Mononuclear cell (primary cell): ENCODE measurements around the gene DEPDC4. TPM values are rescaled to one million over a fixed set of nuclear protein-coding genes. Genes with fewer than 3 reads are reported as not detected.
"Not testable (repeated sequence)": the region's sequence is repeated elsewhere in the genome, so short reads cannot be mapped to it uniquely, and the experiment has no call there.

ENCODE experiments used
- H3K27me3 ChIP-seq: 2 replicates; pipeline ENCODE4 v1.6.0; 2011; ENCODE audit warnings: low read length, control low read depth; ENCODE audit not compliant: insufficient read depth
- H3K4me1 ChIP-seq: 2 replicates; pipeline ENCODE4 v1.5.1; 2011; ENCODE audit warnings: mild to moderate bottlenecking, low read length, control low read depth; ENCODE audit not compliant: insufficient read depth
- H3K4me3 ChIP-seq: 2 replicates; pipeline ENCODE4 v1.5.1; 2011; ENCODE audit warnings: mild to moderate bottlenecking, low read length, moderate library complexity
- H3K9me3 ChIP-seq: 2 replicates; pipeline ENCODE4 v1.5.1; 2011; ENCODE audit warnings: low read depth, mild to moderate bottlenecking, control low read depth, low read length
- total RNA-seq: library from RNA; depleted of rRNA; stranded (reverse); fragments of >200 nt; gene quantifications from one replicate; pipeline ENCODE4 v1.2.3, GENCODE V29; 2012

Gene DEPDC4
- total RNA-seq = not detected

DNA sequence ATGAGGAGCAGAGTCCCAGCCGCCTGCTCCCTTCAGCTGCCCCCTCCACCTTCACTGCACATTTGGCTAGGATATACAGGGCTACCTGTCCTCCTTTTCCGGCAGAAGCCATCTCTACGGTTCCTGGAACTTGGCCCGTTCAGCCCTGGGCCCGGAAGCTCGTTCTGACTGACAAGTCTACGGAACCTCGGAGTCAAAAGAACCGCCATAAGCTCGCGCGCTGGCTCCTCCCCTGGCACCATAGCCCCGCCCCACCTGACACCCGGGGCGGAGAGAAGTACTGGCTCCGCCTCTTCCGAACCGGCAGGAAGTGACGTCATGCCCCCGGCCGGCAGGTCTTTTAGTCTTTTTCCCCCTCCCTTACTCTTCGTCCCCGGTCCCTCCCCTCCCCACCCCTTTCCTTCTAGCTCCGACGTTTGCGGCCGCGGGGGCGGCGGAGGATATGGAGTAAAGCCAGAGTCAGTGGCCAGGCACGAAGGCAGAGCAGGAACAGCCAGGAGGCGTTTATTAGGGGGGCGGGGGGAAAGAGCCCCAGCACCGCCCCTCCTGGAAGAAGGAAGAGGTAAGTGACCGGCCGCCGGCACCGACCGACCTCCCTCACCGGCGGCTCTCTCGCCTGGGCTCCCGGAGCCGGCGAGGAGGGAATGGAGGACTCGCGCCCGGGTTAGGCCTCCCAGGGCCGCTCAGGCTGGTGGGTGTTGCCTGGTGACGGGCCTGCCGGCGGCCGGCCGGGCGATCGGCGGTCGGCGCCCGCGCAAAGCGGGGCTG is at the start of gene DEPDC4, which contains the start of gene SCYL2:
DEPDC4 (minus strand) TSS at position 245 of the 768 bp plus-strand sequence; CDS start at position 242, 3 bp downstream.
SCYL2 (plus strand) TSS at position 343 of the 768 bp plus-strand sequence. CDS start 15,794 bp downstream, outside the sequence.
- Histone ChIP-seq H3K9me3 (no peaks in the 10 kb centered on the region), H3K4me1 (peaks cover 23% of the 10 kb centered on the region), H3K27me3 (no peaks in the 10 kb centered on the region), H3K4me3 (peak within 1 kb of the TSS; percentile 92)

- H3K4me1 ChIP-seq = no peaks in the 10 kb centered on the region
- H3K4me3 ChIP-seq = no peak overlapping the region
- no peaks in the 10 kb centered on the region for H3K9me3 ChIP-seq
- no peaks in the 10 kb centered on the region for H3K27me3 ChIP-seq
Measured at GRCh38 chr12:100311317-100311716, 44.4 kb upstream of the DEPDC4 start.

DNA sequence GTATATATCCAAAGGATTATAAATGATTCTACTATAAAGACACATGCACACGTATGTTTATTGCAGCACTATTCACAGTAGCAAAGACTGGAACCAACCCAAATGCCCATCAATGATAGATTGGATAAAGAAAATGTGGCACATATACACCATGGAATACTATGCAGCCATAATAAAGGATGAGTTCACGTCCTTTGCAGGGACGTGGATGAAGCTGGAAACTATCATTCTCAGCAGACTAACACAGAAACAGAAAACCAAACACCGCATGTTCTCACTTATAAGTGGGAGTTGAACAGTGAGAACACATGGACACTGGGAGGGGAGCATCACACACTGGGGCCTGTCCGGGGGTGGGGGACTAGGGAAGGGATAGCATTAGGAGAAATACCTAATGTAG is 41.3 kb upstream of the DEPDC4 start:
- not testable (repeated sequence) for H3K4me1 ChIP-seq, H3K4me3 ChIP-seq, H3K27me3 ChIP-seq, H3K9me3 ChIP-seq

- H3K27me3 ChIP-seq, H3K9me3 ChIP-seq, H3K4me1 ChIP-seq, H3K4me3 ChIP-seq: not testable (repeated sequence)
Measured at GRCh38 chr12:100304334-100304733, 37.5 kb upstream of the DEPDC4 start.

DNA sequence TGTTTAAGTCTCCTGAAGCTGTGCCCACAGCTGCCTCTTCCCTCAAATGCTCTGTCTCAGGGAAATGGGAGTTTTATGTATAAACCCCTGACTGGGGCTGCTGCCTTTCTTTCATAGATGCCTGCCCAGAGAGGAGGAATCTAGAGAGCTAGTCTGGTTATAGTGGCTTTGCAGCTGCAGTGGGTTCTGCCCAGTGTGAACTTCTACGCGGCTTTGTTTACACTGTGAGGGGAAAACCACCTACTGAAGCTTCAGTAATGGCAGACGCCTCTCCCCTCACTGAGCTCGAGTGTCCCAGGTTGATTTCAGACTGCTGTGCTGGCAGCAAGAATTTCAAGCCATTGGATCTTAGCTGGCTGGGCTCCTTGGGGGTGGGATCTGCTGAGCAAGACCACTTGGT is 37.0 kb upstream of the DEPDC4 start:
- Histone ChIP-seq H3K4me3 (no peak overlapping the region), H3K9me3 (no peaks in the 10 kb centered on the region), H3K4me1 (peaks cover 4% of the 10 kb centered on the region), H3K27me3 (no peaks in the 10 kb centered on the region)

- Histone ChIP-seq H3K27me3 (no peaks in the 10 kb centered on the region), H3K4me3 (no peak overlapping the region), H3K9me3 (no peaks in the 10 kb centered on the region), H3K4me1 (peaks cover 4% of the 10 kb centered on the region)
Measured at GRCh38 chr12:100302081-100302480, 35.2 kb upstream of the DEPDC4 start.

GRCh38 chr12:100295764-100296555 is 29.1 kb upstream of the DEPDC4 start:
- H3K27me3 ChIP-seq = no peaks in the 10 kb centered on the region
- H3K9me3 ChIP-seq = no peaks in the 10 kb centered on the region
- H3K4me3 ChIP-seq = no peak overlapping the region
- no peaks in the 10 kb centered on the region for H3K4me1 ChIP-seq

GRCh38 chr12:100294366-100294765 is 27.5 kb upstream of the DEPDC4 start:
- not testable (repeated sequence) for H3K4me3 ChIP-seq, H3K27me3 ChIP-seq, H3K4me1 ChIP-seq, H3K9me3 ChIP-seq

DNA sequence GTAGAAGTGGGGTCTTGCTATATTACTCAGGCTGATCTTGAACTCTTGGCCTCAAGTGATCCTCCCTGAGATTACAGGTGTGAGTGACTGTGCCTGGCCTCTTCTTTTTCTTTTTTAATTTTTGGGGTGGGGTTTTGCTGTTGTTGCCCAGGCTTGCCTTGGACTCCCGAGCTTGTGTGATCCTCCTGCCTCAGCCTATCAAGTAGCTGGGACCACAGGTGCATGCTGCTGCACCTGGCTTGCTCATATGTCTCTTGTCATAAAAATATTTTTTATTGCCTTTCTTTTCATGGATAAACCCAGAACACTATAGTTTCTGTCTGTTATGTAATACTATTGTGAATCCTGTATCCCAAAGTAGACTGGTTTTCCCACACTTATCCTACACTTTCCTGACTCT is 26.1 kb upstream of the DEPDC4 start:
- Histone ChIP-seq H3K4me3 (no peak overlapping the region), H3K4me1 (no peaks in the 10 kb centered on the region), H3K9me3 (no peaks in the 10 kb centered on the region), H3K27me3 (no peaks in the 10 kb centered on the region)

DNA sequence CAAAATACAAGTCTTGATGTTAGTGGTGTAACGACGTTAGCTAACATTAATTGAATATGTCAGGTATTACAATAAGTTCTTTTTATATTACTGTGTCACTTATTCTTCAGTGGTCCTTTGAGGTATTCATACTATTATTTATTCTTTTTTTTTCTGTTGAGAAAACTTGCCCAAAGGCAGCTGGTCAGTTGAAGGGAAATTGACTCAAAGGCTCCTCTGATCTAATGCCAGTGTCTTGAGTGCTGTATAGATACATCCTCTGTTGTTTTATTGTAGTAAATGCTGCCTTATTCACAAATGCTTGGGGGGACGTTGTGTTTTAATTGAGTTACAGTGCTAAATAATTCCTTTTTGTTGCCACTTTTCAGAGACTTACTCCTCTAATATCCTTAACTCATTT is 23.1 kb upstream of the DEPDC4 start:
- no peaks in the 10 kb centered on the region for H3K27me3 ChIP-seq
- H3K4me3 ChIP-seq = no peak overlapping the region
- no peaks in the 10 kb centered on the region for H3K9me3 ChIP-seq
- H3K4me1 ChIP-seq = no peaks in the 10 kb centered on the region

DNA sequence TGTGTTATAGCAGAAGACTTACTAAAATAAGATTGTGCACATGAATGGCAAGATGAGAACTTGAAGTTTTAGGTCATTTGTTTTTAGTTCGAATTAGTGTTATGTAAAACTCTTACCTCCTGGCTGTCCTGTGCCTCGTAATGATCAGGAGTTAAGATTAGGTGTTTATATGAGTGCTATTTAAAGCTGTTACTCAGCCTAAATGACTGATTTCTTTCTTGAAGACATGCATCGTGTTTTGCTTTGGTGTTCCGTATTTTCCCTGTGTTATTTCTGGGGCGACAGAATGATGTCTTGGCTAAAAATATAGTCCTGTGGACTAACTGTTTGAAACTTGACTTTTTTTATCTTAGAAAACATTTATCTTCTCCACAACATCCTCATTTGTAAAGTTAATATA is 22.2 kb upstream of the DEPDC4 start:
- Histone ChIP-seq H3K9me3 (no peaks in the 10 kb centered on the region), H3K27me3 (no peaks in the 10 kb centered on the region), H3K4me3 (no peak overlapping the region), H3K4me1 (no peaks in the 10 kb centered on the region)

GRCh38 chr12:100284556-100284955 is 17.7 kb upstream of the DEPDC4 start:
- H3K4me3 ChIP-seq, H3K9me3 ChIP-seq, H3K4me1 ChIP-seq, H3K27me3 ChIP-seq: not testable (repeated sequence)

DNA sequence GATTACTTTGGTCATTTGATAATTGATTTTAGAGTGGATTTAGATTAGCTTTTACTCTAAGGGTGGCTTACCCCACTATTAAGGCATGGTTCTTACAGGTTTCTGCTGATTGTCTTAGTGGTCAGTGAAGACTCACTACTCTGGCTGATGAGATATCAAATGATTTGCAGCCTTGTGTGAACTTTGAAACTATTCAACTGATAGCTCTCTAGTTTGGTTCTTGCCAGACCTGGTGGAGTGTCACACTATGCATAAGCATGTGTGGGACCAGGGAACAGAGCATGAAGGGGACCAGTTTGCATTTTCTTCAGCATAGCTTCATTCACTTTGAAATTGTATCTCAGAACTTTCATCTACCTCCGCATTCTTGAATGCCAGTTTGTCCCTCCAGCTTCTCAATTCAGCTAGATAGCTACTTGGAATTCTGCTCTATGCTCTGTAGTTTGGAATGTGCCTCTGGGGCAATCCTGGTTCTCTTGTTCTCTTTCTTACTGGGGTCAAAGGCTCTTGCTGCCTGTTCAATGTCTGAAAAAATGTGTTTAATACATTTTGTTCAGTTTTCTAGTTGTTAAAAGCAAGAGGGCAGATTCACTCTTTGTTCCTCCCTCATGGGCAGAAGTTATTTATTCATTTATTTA is 12.8 kb upstream of the DEPDC4 start:
- Histone ChIP-seq H3K27me3 (no peaks in the 10 kb centered on the region), H3K4me1 (peaks cover 3% of the 10 kb centered on the region), H3K9me3 (no peaks in the 10 kb centered on the region), H3K4me3 (no peak overlapping the region)

DNA sequence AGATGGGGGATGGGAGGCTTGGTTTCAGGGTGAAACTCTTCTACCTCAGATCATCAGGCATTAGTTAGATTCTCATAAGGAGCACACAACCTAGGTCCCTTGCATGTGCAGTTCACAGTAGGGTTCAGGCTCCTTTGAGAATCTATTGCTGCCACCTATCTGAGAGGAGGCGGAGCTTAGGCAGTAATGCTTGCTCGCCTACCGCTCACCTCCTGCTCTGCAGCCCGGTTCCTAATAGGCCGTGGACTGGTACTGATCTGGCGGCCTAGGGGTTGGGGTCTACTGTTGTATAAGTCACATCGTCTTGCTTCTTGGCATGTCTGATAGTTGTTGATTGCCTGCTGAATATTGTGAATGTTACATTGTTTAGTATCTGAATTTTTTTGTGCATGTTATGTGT is 12.3 kb upstream of the DEPDC4 start:
- Histone ChIP-seq H3K4me3 (no peak overlapping the region), H3K9me3 (no peaks in the 10 kb centered on the region), H3K27me3 (no peaks in the 10 kb centered on the region), H3K4me1 (peaks cover 3% of the 10 kb centered on the region)

DNA sequence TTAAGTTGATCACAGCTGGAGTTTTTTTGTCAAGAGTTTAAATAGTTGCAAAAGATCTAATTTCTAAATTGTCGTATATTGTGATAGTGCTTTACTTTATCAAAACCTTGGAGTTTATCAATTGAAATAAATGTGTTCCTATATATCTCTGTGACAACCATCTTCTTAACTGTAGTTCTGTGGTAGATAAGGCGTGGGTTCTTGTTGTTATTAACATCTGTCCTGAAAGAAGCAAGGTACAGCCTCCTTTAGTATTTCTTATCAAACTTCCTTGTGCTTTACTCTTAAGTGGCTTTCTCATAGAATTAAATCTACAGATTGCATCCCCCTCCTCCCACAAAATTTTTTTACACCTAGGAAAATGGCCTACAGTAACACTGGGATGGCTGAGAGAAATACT is 7.4 kb upstream of the DEPDC4 start:
- Histone ChIP-seq H3K4me3 (no peak overlapping the region), H3K9me3 (no peaks in the 10 kb centered on the region), H3K27me3 (no peaks in the 10 kb centered on the region), H3K4me1 (peaks cover 3% of the 10 kb centered on the region)
